Liver (tissue), 9 donors: ENCODE results near the gene ANKRD44. TPM values are rescaled to one million over a fixed set of nuclear protein-coding genes. Genes with fewer than 3 reads are reported as not detected.

Source experiments
- DNase-seq: peaks from one replicate; pipeline ENCODE4 v3.0.0-alpha.2; 2017; ENCODE audit warnings: low spot score
- H3K27ac ChIP-seq, 2 donors: one replicate each; pipeline ENCODE4 v1.7.0; 2013; ENCODE audit warnings: inconsistent platforms in 2 of 2, low read length in 2 of 2, control low read depth in 1 of 2, low read depth in 1 of 2, mild to moderate bottlenecking in 1 of 2
- H3K27me3 ChIP-seq, 4 donors: one replicate each; pipeline versions ENCODE4 v1.6.1 to v1.7.0; 2013; ENCODE audit warnings: low read length in 3 of 4, inconsistent platforms in 1 of 4, mild to moderate bottlenecking in 1 of 4, moderate library complexity in 1 of 4; ENCODE audit not compliant: control insufficient read depth in 4 of 4, insufficient read depth in 4 of 4
- H3K36me3 ChIP-seq, 4 donors: one replicate each; pipeline versions ENCODE4 v1.6.1 to v1.7.0; 2013; ENCODE audit warnings: low read length in 3 of 4, mild to moderate bottlenecking in 3 of 4, low read depth in 1 of 4, moderate library complexity in 1 of 4; ENCODE audit not compliant: control insufficient read depth in 4 of 4, insufficient read depth in 3 of 4
- H3K4me1 ChIP-seq, 4 donors: one replicate each; pipeline versions ENCODE4 v1.6.1 to v1.7.0; 2013; ENCODE audit warnings: low read length in 3 of 4, mild to moderate bottlenecking in 3 of 4, moderate library complexity in 1 of 4; ENCODE audit not compliant: control insufficient read depth in 4 of 4, insufficient read depth in 4 of 4
- H3K4me3 ChIP-seq, 3 donors: one replicate each; pipeline versions ENCODE4 v1.6.1 to v1.7.0; 2013; ENCODE audit warnings: low read length in 3 of 3, control low read depth in 1 of 3, low read depth in 1 of 3, mild to moderate bottlenecking in 1 of 3
- H3K9ac ChIP-seq, 2 donors: one replicate each; pipeline ENCODE4 v1.7.0; 2013; ENCODE audit warnings: low read length in 2 of 2, mild to moderate bottlenecking in 2 of 2, moderate library complexity in 2 of 2, control low read depth in 1 of 2, low read depth in 1 of 2
- H3K9me3 ChIP-seq, 4 donors: one replicate each; pipeline versions ENCODE4 v1.6.1 to v1.7.0; 2013; ENCODE audit warnings: low read length in 3 of 4; ENCODE audit not compliant: control insufficient read depth in 4 of 4
- ATF3 ChIP-seq: IDR thresholded peaks from 2 replicates; pipeline ENCODE4 v1.6.1; 2016; ENCODE audit warnings: antibody characterized with exemption
- CTCF ChIP-seq: fragments of 150-350 bp; IDR thresholded peaks from 2 replicates; pipeline ENCODE4 v1.5.1; 2017; ENCODE audit warnings: improper control_type of control experiment, low read depth, low read length; ENCODE audit not compliant: missing input control
- EGR1 ChIP-seq, 2 donors: IDR thresholded peaks; 2 replicates each; pipeline ENCODE4 v1.6.1; 2016 to 2018; ENCODE audit warnings: antibody characterized with exemption in 2 of 2, low read depth in 2 of 2
- FOXA1 ChIP-seq: IDR thresholded peaks from 2 replicates; pipeline ENCODE4 v1.6.1; 2016; ENCODE audit warnings: antibody characterized with exemption
- FOXA2 ChIP-seq: IDR thresholded peaks from 2 replicates; pipeline ENCODE4 v1.6.1; 2016; ENCODE audit warnings: antibody characterized with exemption
- GABPA ChIP-seq, 2 donors: IDR thresholded peaks in 1 of 2; conservative IDR thresholded peaks in 1 of 2; 2 replicates each; pipeline ENCODE4 v1.6.1; 2016; ENCODE audit warnings: antibody characterized with exemption in 2 of 2, mild to moderate bottlenecking in 1 of 2, moderate library complexity in 1 of 2
- HNF4A ChIP-seq, 2 donors: conservative IDR thresholded peaks; 2 replicates each; pipeline ENCODE4 v1.6.1; 2016; ENCODE audit warnings: antibody characterized with exemption in 2 of 2, mild to moderate bottlenecking in 2 of 2
- HNF4G ChIP-seq: IDR thresholded peaks from 2 replicates; pipeline ENCODE4 v1.6.1; 2016; ENCODE audit warnings: antibody characterized with exemption
- JUND ChIP-seq, 2 donors: IDR thresholded peaks; 2 replicates each; pipeline ENCODE4 v1.6.1; 2016; ENCODE audit warnings: antibody characterized with exemption in 2 of 2
- MAX ChIP-seq: IDR thresholded peaks from 2 replicates; pipeline ENCODE4 v1.6.1; 2016; ENCODE audit warnings: antibody characterized with exemption
- NR2F2 ChIP-seq: IDR thresholded peaks from 2 replicates; pipeline ENCODE4 v1.6.1; 2016; ENCODE audit warnings: antibody characterized with exemption
- RAD21 ChIP-seq, 2 donors: IDR thresholded peaks; 2 replicates each; pipeline ENCODE4 v1.6.1; 2016; ENCODE audit warnings: antibody characterized with exemption in 2 of 2, mild to moderate bottlenecking in 2 of 2
- REST ChIP-seq: IDR thresholded peaks from 2 replicates; pipeline ENCODE4 v1.6.1; 2016; ENCODE audit warnings: antibody characterized with exemption, mild to moderate bottlenecking
- RXRA ChIP-seq, 2 donors: IDR thresholded peaks; 2 replicates each; pipeline ENCODE4 v1.6.1; 2017 to 2018; ENCODE audit warnings: antibody characterized with exemption in 2 of 2, mild to moderate bottlenecking in 1 of 2
- SP1 ChIP-seq: IDR thresholded peaks from 2 replicates; pipeline ENCODE4 v1.6.1; 2018; ENCODE audit warnings: antibody characterized with exemption, mild to moderate bottlenecking
- TAF1 ChIP-seq: conservative IDR thresholded peaks from 2 replicates; pipeline ENCODE4 v1.6.1; 2016; ENCODE audit warnings: antibody characterized with exemption, mild to moderate bottlenecking
- YY1 ChIP-seq: IDR thresholded peaks from 2 replicates; pipeline ENCODE4 v1.6.1; 2016; ENCODE audit warnings: antibody characterized with exemption, mild to moderate bottlenecking
- ZBTB33 ChIP-seq: IDR thresholded peaks from 2 replicates; pipeline ENCODE4 v1.6.1; 2016; ENCODE audit warnings: antibody characterized with exemption
- WGBS: extraction: QIAGEN DNeasy Blood & Tissue Kit; methylation state at CpG from one replicate; pipeline ENCODE4 v1.1.7; 2013; 5-methylcytosine and 5-hydroxymethylcytosine counted together
- polyA plus RNA-seq, 2 donors: library from polyadenylated mRNA; stranded (reverse) in 1 of 2; unstranded in 1 of 2; fragments of 200-250 nt in 1 of 2; fragments of >200 nt in 1 of 2; fragmentation: Nextera tagmentation in 1 of 2; extraction: Ambion mirVana in 1 of 2; gene quantifications; one replicate each; pipeline versions ENCODE4 v1.2.1 to v1.2.3, GENCODE V29; 2013 to 2015
- total RNA-seq, 2 donors: library from RNA; depleted of rRNA; stranded (reverse); fragments of >200 nt; gene quantifications; one replicate each; pipeline ENCODE4 v1.2.3, GENCODE V29; 2014
- donor health status: healthy.
- donor health status: healthy.
- donor health status: healthy.
- donor health status: healthy.
- donor health status: healthy.

ANKRD44 gene
- total and polyA plus RNA-seq, 4 donors = 3.8 to 18.2 (median 6.8) TPM

- no peaks in the 10 kb centered on the region for H3K36me3 ChIP-seq
Observed at GRCh38 chr2:197293252-197294007, 17.1 kb downstream of the ANKRD44 start.

GRCh38 chr2:197292619-197293018 is 18.0 kb downstream of the ANKRD44 start:
- 94% methylated on average over 2 of the region's 2 CpGs for whole genome bisulfite sequencing

More at GRCh38 chr2:197293252-197294007, 17.1 kb downstream of the ANKRD44 start:
- no peaks in the 10 kb centered on the region for H3K27me3 ChIP-seq
- no peak for DNase-seq
- WGBS = 72% methylated on average over 5 of the region's 5 CpGs
- H3K4me3 ChIP-seq = no peak overlapping the region
- TF ChIP-seq FOXA1 = no peak
- no peak for TF ChIP-seq SP1
- TF ChIP-seq EGR1 (IDR thresholded peaks at IDR 0.05; ENCODE audit: low read depth in 2 of 2) = no peak
- TF ChIP-seq NR2F2 = no peak
- TF ChIP-seq RAD21 (IDR thresholded peaks at IDR 0.05) = no peak
- no peaks in the 10 kb centered on the region for H3K9me3 ChIP-seq
- H3K4me1 ChIP-seq = peaks cover 0 to 5% (median 0%) of the 10 kb centered on the region in 4 donors
- peak overlapping the region in 1 of 2 donors; percentile 10 for H3K27ac ChIP-seq
- no peak overlapping the region for H3K9ac ChIP-seq

More at GRCh38 chr2:197292619-197293018, 18.0 kb downstream of the ANKRD44 start:
- no peak overlapping the region for H3K9ac ChIP-seq
- DNase-seq = no peak
- H3K36me3 ChIP-seq = no peaks in the 10 kb centered on the region
- TF ChIP-seq ATF3 (no peak), NR2F2 (no peak), JUND (IDR thresholded peaks at IDR 0.05) (no peak), YY1 (no peak), HNF4A (conservative IDR thresholded peaks at IDR 0.05) (no peak), ZBTB33 (no peak), RXRA (IDR thresholded peaks at IDR 0.05) (no peak), REST (no peak), MAX (no peak), FOXA1 (no peak), FOXA2 (no peak), CTCF (no peak), GABPA (IDR thresholded peaks at IDR 0.05 in 1 of 2, conservative IDR thresholded peaks at IDR 0.05 in 1 of 2) (no peak), TAF1 (no peak), SP1 (no peak), HNF4G (no peak), RAD21 (IDR thresholded peaks at IDR 0.05) (no peak), EGR1 (IDR thresholded peaks at IDR 0.05; ENCODE audit: low read depth in 2 of 2) (no peak)
- H3K27ac ChIP-seq = peak overlapping the region in 1 of 2 donors; percentile 10
- H3K4me3 ChIP-seq = no peak overlapping the region
- H3K9me3 ChIP-seq = no peaks in the 10 kb centered on the region
- no peaks in the 10 kb centered on the region for H3K27me3 ChIP-seq
- H3K4me1 ChIP-seq = peaks cover 0 to 5% (median 0%) of the 10 kb centered on the region in 4 donors
